Activated CD8-positive, alpha-beta T cell treated with anti-CD3 and anti-CD28 coated beads for 36 hours (primary cell): ENCODE measurements around the gene ZNF563. TPM values are rescaled to one million over a fixed set of nuclear protein-coding genes. Genes with fewer than 3 reads are reported as not detected.

Experiments
- ATAC-seq: fragments of 200-7000 bp; cut with Tn5 transposase; one replicate; pipeline ENCODE4 v1.10.0; 2021; ENCODE audit warnings: mild to moderate bottlenecking, moderate library complexity
- CTCF ChIA-PET: fragments of 350-600 bp; sonication (Branson Sonifier 250); formaldehyde crosslinking; loops from one replicate; lab custom pipeline; 2021; ENCODE audit warnings: antibody characterized with exemption; lab: Charles Lee
- POLR2A ChIA-PET: fragments of 350-600 bp; sonication (Branson Sonifier 250); formaldehyde crosslinking; loops from one replicate; lab custom pipeline; 2021; ENCODE audit warnings: antibody characterized with exemption; lab: Charles Lee
- DNase-seq: peaks from one replicate; pipeline ENCODE4 v3.0.0-alpha.2; 2020
- H3K27ac Mint-ChIP-seq: one replicate; pipeline ENCODE4 v1.8.0; 2021; ENCODE audit warnings: mild to moderate bottlenecking, mixed read lengths
- H3K27me3 Mint-ChIP-seq: one replicate; pipeline ENCODE4 v1.8.0; 2021; ENCODE audit warnings: mixed read lengths
- H3K36me3 Mint-ChIP-seq: one replicate; pipeline ENCODE4 v1.8.0; 2021; ENCODE audit warnings: low read depth, mixed read lengths
- H3K4me1 Mint-ChIP-seq: one replicate; pipeline ENCODE4 v1.8.0; 2021; ENCODE audit warnings: low read depth, mixed read lengths
- H3K4me3 Mint-ChIP-seq: one replicate; pipeline ENCODE4 v1.8.0; 2021; ENCODE audit warnings: mild to moderate bottlenecking, moderate library complexity, mixed read lengths
- H3K9me3 Mint-ChIP-seq: one replicate; pipeline ENCODE4 v1.8.0; 2021; ENCODE audit warnings: mixed read lengths
- intact Hi-C: fragments of 100-400 bp; cut with micrococcal nuclease; formaldehyde crosslinking; loops from one replicate; pipeline ENCODE4 v1.10.0; 2022
- total RNA-seq, 2 experiments: library from RNA; stranded (reverse); gene quantifications; one replicate each; pipeline ENCODE4 v1.2.3, GENCODE V29; 2021
- TF ChIP-seq, protein P1 (sequence below): fragments of 200-600 bp; IDR thresholded peaks from one replicate; pipeline ENCODE4 v1.8.0; 2022; ENCODE audit warnings: antibody characterized with exemption, mild to moderate bottlenecking

The ZNF563 gene
- total RNA-seq: 1 to 10 TPM; 6.0 to 7.1 TPM

DNA sequence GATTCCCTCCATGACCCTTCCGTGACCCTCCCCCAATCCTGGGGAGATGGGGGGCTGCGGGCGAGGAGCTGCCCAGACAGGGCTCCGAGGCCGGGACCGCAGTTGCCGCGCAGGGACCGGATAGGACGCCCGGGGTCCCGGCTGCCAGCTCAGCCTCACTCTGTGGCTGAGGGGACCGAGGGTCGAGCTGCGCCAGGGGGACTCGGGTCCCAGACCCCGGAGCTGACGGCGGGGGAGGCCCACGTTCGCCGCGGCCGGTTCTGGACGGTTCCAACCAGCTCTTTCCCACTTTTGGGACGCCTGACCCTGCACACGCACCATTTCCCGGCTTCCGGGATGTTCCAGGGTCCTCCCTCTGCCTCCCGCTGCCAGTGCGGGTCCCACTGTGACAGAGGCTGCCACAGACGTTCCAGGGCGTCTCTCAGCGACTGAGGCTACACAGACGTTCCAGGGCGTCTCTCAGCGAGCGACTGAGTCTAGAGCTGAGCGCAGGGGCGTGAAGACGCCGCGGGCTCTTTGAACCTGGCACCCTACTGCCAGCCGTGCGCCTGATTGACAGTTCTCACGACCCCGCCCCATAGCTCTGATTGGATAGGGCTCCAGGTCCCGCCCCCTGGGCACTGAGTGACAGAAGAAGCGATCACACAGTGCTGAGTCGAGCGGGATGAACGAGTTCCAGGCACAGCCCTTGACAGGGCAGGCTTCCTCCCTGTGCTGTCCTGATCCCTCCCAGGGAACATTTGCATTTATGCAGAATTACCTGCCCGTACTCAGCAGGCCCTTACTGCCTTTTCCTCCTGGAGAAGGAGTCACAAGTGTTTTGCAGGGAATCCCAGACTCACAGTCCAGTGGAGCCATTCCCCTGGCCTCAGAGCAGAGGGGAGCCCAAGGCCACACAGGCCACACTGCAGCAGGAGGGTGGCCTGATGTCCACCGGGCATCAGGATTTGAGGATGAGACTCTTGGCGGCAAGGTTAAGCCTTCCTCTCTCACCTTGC lies at the start of gene ZNF563:
Gene ZNF563, minus strand, starts transcription at position 472 of the 998 bp plus-strand sequence. Its CDS starts 151 bp downstream, at position 321.
- ATAC-seq (peak; percentile 91), DNase-seq (peak; percentile 100)
- H3K36me3 Mint-ChIP-seq: peaks cover 5% of the 10 kb centered on the region
- peak within 1 kb of the TSS; percentile 97 for H3K27ac Mint-ChIP-seq
- POLR2A ChIA-PET: interaction anchor here (0.6 to 3.5 kb wide), 19 partner anchors 11 to 460 kb away, joined by 3 to 25 read pairs (median 4); partner anchors contain the start of genes ZNF136, ZNF44 and ZNF442
- H3K4me1 Mint-ChIP-seq: peaks cover 34% of the 10 kb centered on the region
- no peaks in the 10 kb centered on the region for H3K9me3 Mint-ChIP-seq
- peak within 1 kb of the TSS; percentile 88 for H3K4me3 Mint-ChIP-seq
- CTCF ChIA-PET: interaction anchor here (0.8 to 1.7 kb wide), 7 partner anchors 8 to 243 kb away, joined by 3 to 5 read pairs (median 3); partner anchors contain the start of genes ZNF44 and ZNF442
- TF ChIP-seq, protein P1, sequence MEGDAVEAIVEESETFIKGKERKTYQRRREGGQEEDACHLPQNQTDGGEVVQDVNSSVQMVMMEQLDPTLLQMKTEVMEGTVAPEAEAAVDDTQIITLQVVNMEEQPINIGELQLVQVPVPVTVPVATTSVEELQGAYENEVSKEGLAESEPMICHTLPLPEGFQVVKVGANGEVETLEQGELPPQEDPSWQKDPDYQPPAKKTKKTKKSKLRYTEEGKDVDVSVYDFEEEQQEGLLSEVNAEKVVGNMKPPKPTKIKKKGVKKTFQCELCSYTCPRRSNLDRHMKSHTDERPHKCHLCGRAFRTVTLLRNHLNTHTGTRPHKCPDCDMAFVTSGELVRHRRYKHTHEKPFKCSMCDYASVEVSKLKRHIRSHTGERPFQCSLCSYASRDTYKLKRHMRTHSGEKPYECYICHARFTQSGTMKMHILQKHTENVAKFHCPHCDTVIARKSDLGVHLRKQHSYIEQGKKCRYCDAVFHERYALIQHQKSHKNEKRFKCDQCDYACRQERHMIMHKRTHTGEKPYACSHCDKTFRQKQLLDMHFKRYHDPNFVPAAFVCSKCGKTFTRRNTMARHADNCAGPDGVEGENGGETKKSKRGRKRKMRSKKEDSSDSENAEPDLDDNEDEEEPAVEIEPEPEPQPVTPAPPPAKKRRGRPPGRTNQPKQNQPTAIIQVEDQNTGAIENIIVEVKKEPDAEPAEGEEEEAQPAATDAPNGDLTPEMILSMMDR: no peak
- intact Hi-C loops: loop anchor here (5.0 kb wide), 1 partner anchor 41 kb away; the partner anchor contains the start of gene ZNF44
- H3K27me3 Mint-ChIP-seq: no peaks in the 10 kb centered on the region

DNA sequence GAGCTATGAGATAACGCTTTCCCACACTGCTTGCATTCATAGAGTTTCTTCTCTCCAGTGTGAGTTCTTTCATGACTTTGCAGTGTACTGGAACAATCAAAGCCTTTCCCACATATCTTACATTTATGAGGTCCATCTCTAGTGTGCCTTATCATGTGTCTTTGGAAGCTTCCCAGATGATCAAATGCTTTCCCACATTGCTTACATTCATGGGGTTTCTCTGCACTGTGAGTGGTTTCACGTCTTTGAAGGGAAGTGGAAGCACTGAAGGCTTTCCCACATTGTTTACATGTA lies 47.0 kb upstream of the ZNF563 start:
- Mint-ChIP-seq H3K9me3 (peaks cover 48% of the 10 kb centered on the region), H3K4me1 (no peaks in the 10 kb centered on the region), H3K27me3 (no peaks in the 10 kb centered on the region), H3K4me3 (no peak overlapping the region), H3K27ac (no peak overlapping the region), H3K36me3 (peaks cover 40% of the 10 kb centered on the region)
- ATAC-seq (no peak), DNase-seq (no peak)
- ChIA-PET POLR2A (no interaction called here), CTCF (no interaction called here)
- intact Hi-C loops: no loop called here
- TF ChIP-seq, protein P1: no peak

DNA sequence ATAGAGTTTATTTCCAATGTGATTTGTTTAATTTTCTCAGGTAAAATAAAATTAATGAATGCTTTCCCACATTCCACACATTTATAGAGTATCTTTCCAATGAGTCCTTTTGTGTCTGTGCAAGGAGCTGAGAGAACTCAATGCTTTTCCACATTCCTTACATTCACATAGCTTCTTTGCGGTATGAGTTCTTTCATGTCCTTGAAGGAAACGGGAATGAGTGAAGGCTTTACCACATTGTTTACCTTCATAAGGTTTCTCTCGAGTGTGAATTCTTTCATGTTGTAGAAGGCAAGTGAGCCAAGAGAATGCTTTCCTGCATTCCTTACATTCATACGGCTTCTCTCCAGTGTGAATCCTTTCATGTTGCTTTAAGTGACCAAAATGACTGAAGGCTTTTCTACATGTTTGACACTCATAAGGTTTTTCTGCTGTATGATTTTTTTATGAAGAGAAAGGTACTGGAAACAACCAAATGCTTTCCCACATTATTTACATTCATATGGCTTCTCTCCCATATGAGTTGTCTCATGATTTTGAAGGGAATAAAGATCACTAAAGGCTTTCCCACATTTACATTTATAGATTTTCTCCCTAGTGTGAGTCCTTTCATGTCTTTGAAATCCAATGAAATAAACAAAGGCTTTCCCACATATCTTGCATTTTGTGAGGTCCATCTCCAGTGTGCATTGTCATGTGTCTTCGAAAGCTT lies 46.5 kb upstream of the ZNF563 start:
- peaks cover 40% of the 10 kb centered on the region for H3K36me3 Mint-ChIP-seq
- ATAC-seq (no peak), DNase-seq (no peak)
- no peaks in the 10 kb centered on the region for H3K4me1 Mint-ChIP-seq
- H3K4me3 Mint-ChIP-seq: no peak overlapping the region
- H3K27me3 Mint-ChIP-seq: no peaks in the 10 kb centered on the region
- ChIA-PET CTCF (no interaction called here), POLR2A (no interaction called here)
- intact Hi-C loops: no loop called here
- peaks cover 48% of the 10 kb centered on the region for H3K9me3 Mint-ChIP-seq
- TF ChIP-seq, protein P1: no peak
- no peak overlapping the region for H3K27ac Mint-ChIP-seq

DNA sequence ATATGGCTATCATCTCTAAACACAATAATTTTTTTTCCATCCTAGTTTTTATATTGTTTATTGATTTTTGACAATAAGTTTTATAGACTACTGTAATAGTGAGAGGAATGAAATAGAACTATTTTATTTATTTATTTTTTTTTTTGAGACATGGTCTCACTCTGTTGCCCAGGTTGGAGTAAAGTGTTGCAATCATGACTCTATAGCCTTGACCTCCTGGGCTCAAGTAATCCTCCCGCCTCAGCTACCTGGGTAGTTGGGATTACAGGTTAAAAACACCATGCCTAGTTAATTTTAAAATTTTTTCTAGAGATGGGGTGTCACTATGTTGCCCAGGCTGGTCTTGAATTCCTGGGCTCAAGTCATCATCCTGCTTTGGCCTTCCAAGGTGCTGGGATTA lies 40.6 kb upstream of the ZNF563 start:
- DNase-seq (no peak), ATAC-seq (no peak)
- Mint-ChIP-seq H3K27me3 (no peaks in the 10 kb centered on the region), H3K27ac (no peak overlapping the region), H3K4me1 (no peaks in the 10 kb centered on the region), H3K36me3 (peaks cover 13% of the 10 kb centered on the region), H3K4me3 (no peak overlapping the region), H3K9me3 (peaks cover 23% of the 10 kb centered on the region)
- intact Hi-C loops: no loop called here
- TF ChIP-seq, protein P1: no peak
- POLR2A ChIA-PET: no interaction called here
- CTCF ChIA-PET: no interaction called here
